ENCODE results near the gene MYO3B. TPM values are rescaled to one million over a fixed set of nuclear protein-coding genes. Genes with fewer than 3 reads are reported as not detected.

MYO3B gene
- total and polyA plus RNA-seq, 2 donors (not counting 3 experiments of a cell fraction or from before 2014, with no cell fraction given), result 0.03 TPM; not detected in 1

DNA sequence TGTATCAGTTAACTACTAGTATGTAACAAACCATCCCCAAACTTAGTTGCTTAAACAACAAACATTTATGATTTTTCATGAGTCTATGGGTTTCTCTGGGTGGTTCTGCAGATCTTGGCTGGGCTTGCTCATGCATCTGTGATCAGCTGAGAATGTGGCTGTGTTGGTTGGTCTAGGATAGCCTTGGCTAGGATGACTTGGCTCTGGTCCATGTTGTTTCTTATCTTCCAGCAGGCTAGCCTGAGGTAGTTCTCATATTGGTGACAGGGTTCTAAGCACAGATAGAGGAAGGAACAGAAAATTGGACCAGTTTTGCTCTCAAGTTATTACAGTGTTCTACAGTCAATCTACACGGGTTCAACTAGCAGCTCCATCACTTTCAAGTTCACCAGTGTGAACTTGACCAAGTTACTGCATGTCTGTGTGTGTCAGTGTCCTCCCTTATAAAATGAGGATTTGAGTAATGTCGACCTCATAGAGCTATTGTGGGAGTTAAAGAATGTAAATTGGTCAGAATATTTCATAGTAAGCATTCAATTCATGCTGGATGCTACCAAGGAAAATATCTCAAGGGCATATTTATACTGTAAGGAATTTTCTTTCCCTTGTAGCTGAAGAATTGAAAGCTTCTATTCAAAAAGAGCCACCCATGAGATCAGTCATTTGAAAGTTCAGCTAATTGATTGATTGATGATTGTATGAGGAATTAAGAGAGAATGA, 65.3 kb downstream of the MYO3B start:
- Histone ChIP-seq H3K27ac (ENCODE audit: insufficient read depth, low read depth, low read length) (no peak overlapping the region), H3K4me2 (ENCODE audit: insufficient read depth, low read length) (no peak overlapping the region), H3K27me3 (ENCODE audit: control insufficient read depth in 2 of 2, insufficient read depth in 2 of 2, low read length in 2 of 2) (peaks cover 25 to 36% of the 10 kb centered on the region in 2 experiments), H4K20me1 (replicated peaks; ENCODE audit: control insufficient read depth, extremely low read depth, insufficient read depth, low read length) (no peaks in the 10 kb centered on the region), H3K9me3 (replicated peaks; ENCODE audit: control insufficient read depth, insufficient read depth, low read length) (no peaks in the 10 kb centered on the region), H3K79me2 (ENCODE audit: control insufficient read depth, insufficient read depth, low read length) (no peaks in the 10 kb centered on the region), H3K9me1 (replicated peaks; ENCODE audit: control insufficient read depth, extremely low read depth, insufficient read depth, low read length) (no peaks in the 10 kb centered on the region), H3K4me3 (replicated peaks in 1 of 3; ENCODE audit: insufficient read depth in 1 of 3, low read depth in 1 of 3, low read length in 3 of 3) (no peak overlapping the region), H3K9ac (replicated peaks; ENCODE audit: extremely low read depth, insufficient read depth, low read length) (no peak overlapping the region), H3K36me3 (ENCODE audit: control insufficient read depth in 2 of 2, extremely low read depth in 1 of 2, insufficient read depth in 2 of 2, low read length in 2 of 2) (no peaks in the 10 kb centered on the region), H2AFZ (ENCODE audit: low read depth, low read length) (no peak overlapping the region), H3K4me1 (ENCODE audit: control insufficient read depth, extremely low read depth, insufficient read depth, low read length) (no peaks in the 10 kb centered on the region)
- FAIRE-seq, result no peak
- no peak for DNase-seq (ENCODE audit: low read depth, low spot score)
- intact Hi-C loops (cut with micrococcal nuclease), result no loop called here
- dilution Hi-C loops (cut with MboI; ENCODE audit: extremely low pct_ligation_motif_present, low sequenced_read_pairs), result no loop called here
- CTCF ChIA-PET, result interaction anchor here (1.1 kb wide), 1 partner anchor 312 kb away, joined by 3 read pairs; no protein-coding TSS in a partner anchor
- TF ChIP-seq MYC (IDR thresholded peaks at IDR 0.05; ENCODE audit: low read depth, low read length) (no peak), EZH2 (IDR thresholded peaks at IDR 0.05; ENCODE audit: borderline replicate concordance, low read depth, low read length, severe bottlenecking) (no peak), POLR2AphosphoS5 (IDR thresholded peaks at IDR 0.05; ENCODE audit: insufficient read depth, low read depth, low read length) (no peak), CTCF (IDR thresholded peaks at IDR 0.05; ENCODE audit: extremely low read depth in 1 of 2, insufficient read depth in 1 of 2, low read depth in 1 of 2, low read length in 2 of 2) (no peak)
- no TSS peak for BruUV-seq (replicated peaks)
- POLR2A ChIA-PET, result no interaction called here

DNA sequence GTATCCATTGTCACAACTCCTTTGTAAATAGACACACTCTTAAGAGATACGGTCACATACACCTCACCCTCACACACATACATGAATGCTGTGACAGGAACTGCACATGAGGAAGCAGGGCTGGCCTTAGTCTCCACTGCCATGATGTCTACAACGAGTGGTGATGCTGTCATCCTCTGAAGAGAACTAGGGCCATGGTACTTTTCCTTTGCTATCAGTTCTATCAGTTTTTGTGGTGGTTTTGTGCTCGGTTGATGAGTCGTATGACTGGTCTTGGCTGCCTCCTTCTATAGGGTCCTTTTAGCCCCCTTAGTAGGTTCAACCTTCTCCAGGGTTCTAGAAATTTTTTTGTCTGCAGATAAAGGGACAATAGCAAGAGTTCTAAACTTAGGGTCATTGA, 66.0 kb downstream of the MYO3B start:
- H3K4me3 ChIP-seq (replicated peaks in 1 of 3; ENCODE audit: insufficient read depth in 1 of 3, low read depth in 1 of 3, low read length in 3 of 3), result no peak overlapping the region
- ChIA-PET CTCF (no interaction called here), POLR2A (no interaction called here)
- intact Hi-C loops (cut with micrococcal nuclease), result no loop called here
- no TSS peak for BruUV-seq (replicated peaks)
- H3K9ac ChIP-seq (replicated peaks; ENCODE audit: extremely low read depth, insufficient read depth, low read length), result no peak overlapping the region
- no peaks in the 10 kb centered on the region for H3K4me1 ChIP-seq (ENCODE audit: control insufficient read depth, extremely low read depth, insufficient read depth, low read length)
- H3K27ac ChIP-seq (ENCODE audit: insufficient read depth, low read depth, low read length), result no peak overlapping the region
- H3K36me3 ChIP-seq (ENCODE audit: control insufficient read depth in 2 of 2, extremely low read depth in 1 of 2, insufficient read depth in 2 of 2, low read length in 2 of 2), result no peaks in the 10 kb centered on the region
- TF ChIP-seq MYC (IDR thresholded peaks at IDR 0.05; ENCODE audit: low read depth, low read length) (no peak), CTCF (IDR thresholded peaks at IDR 0.05; ENCODE audit: extremely low read depth in 1 of 2, insufficient read depth in 1 of 2, low read depth in 1 of 2, low read length in 2 of 2) (no peak), FOS (IDR thresholded peaks at IDR 0.05; ENCODE audit: borderline replicate concordance, insufficient read depth, low read length) (no peak), POLR2AphosphoS5 (IDR thresholded peaks at IDR 0.05; ENCODE audit: insufficient read depth, low read depth, low read length) (no peak), POLR2A (IDR thresholded peaks at IDR 0.05; ENCODE audit: low read depth, low read length) (no peak), JUN (IDR thresholded peaks at IDR 0.05; ENCODE audit: borderline replicate concordance, insufficient read depth, insufficient read length, low read depth) (no peak), MAX (IDR thresholded peaks at IDR 0.05; ENCODE audit: insufficient read depth, insufficient read length) (no peak), GATA2 (IDR thresholded peaks at IDR 0.05; ENCODE audit: insufficient read depth, insufficient read length, low read depth, low read length) (no peak), EZH2 (IDR thresholded peaks at IDR 0.05; ENCODE audit: borderline replicate concordance, low read depth, low read length, severe bottlenecking) (no peak)
- H3K27me3 ChIP-seq (ENCODE audit: control insufficient read depth in 2 of 2, insufficient read depth in 2 of 2, low read length in 2 of 2), result peaks cover 21 to 34% of the 10 kb centered on the region in 2 experiments
- H3K9me3 ChIP-seq (replicated peaks; ENCODE audit: control insufficient read depth, insufficient read depth, low read length), result no peaks in the 10 kb centered on the region
- no peak overlapping the region for H2AFZ ChIP-seq (ENCODE audit: low read depth, low read length)
- no peaks in the 10 kb centered on the region for H3K79me2 ChIP-seq (ENCODE audit: control insufficient read depth, insufficient read depth, low read length)
- H3K9me1 ChIP-seq (replicated peaks; ENCODE audit: control insufficient read depth, extremely low read depth, insufficient read depth, low read length), result no peaks in the 10 kb centered on the region
- FAIRE-seq (no peak), DNase-seq (ENCODE audit: low read depth, low spot score) (no peak)
- H4K20me1 ChIP-seq (replicated peaks; ENCODE audit: control insufficient read depth, extremely low read depth, insufficient read depth, low read length), result no peaks in the 10 kb centered on the region
- H3K4me2 ChIP-seq (ENCODE audit: insufficient read depth, low read length), result no peak overlapping the region
- dilution Hi-C loops (cut with MboI; ENCODE audit: extremely low pct_ligation_motif_present, low sequenced_read_pairs), result no loop called here
